GM12878 (cell line): ENCODE data around the gene RAB22A. TPM values are rescaled to one million over a fixed set of nuclear protein-coding genes. Genes with fewer than 3 reads are reported as not detected.

Experiments used
- ATAC-seq: fragments of 200-7000 bp; cut with Tn5 transposase; 3 replicates; pipeline ENCODE4 v1.9.1; 2020; ENCODE audit warnings: mild to moderate bottlenecking, moderate library complexity
- BruUV-seq: library from RNA; stranded (reverse); fragments of 400-500 nt; replicated peaks from 2 replicates; lab custom pipeline; 2021; lab: Mats Ljungman, UMichigan
- CTCF ChIA-PET: fragments of 300-600 bp; sonication (Branson Sonifier 250); formaldehyde crosslinking; extraction: SDS; loops from one replicate; lab custom pipeline; 2021; ENCODE audit warnings: inconsistent platforms; lab: Yijun Ruan, JAX
- POLR2A ChIA-PET: fragments of 350-600 bp; formaldehyde crosslinking; extraction: SDS; loops from one replicate; lab custom pipeline; 2021; ENCODE audit warnings: inconsistent platforms; lab: Charles Lee
- RAD21 ChIA-PET: fragments of 300-600 bp; sonication (Branson Sonifier 250); formaldehyde crosslinking; loops from one replicate; lab custom pipeline; 2023; ENCODE audit warnings: antibody characterized with exemption; ENCODE audit not compliant: unreplicated experiment; lab: Charles Lee
- SMC1A ChIA-PET: fragments of 300-600 bp; sonication (Branson Sonifier 250); formaldehyde crosslinking; loops from one replicate; lab custom pipeline; 2023; ENCODE audit not compliant: unreplicated experiment, uncharacterized antibody; lab: Charles Lee
- DNase-seq: peaks from one replicate; pipeline ENCODE4 v3.0.0-alpha.2; 2011; ENCODE audit warnings: low read depth, low spot score
- FAIRE-seq: peaks from 3 replicates; lab custom pipeline; 2011; peaks lifted over from hg19 to GRCh38; lab: Jason Lieb, UNC
- H2AFZ ChIP-seq: 2 replicates; pipeline ENCODE4 v1.6.0; 2011; ENCODE audit warnings: low read depth, low read length, control low read depth; ENCODE audit not compliant: control insufficient read depth
- H3K27ac ChIP-seq: 2 replicates; pipeline ENCODE4 v1.5.1; 2011; ENCODE audit warnings: control low read depth; ENCODE audit not compliant: control insufficient read depth, insufficient read depth
- H3K27me3 ChIP-seq, 2 experiments: replicated peaks in 1 of 2; 2 replicates each; pipeline versions ENCODE4 v1.6.0 to v1.6.1; 2011; ENCODE audit warnings: low read length in 1 of 2; ENCODE audit not compliant: control insufficient read depth in 2 of 2, insufficient read depth in 2 of 2
- H3K36me3 ChIP-seq, 2 experiments: 2 replicates each; pipeline ENCODE4 v1.5.1; 2011; ENCODE audit warnings: low read length in 1 of 2; ENCODE audit not compliant: control insufficient read depth in 2 of 2, insufficient read depth in 2 of 2
- H3K4me1 ChIP-seq: 2 replicates; pipeline ENCODE4 v1.6.1; 2011; ENCODE audit warnings: mild to moderate bottlenecking, low read length, moderate library complexity, mixed read lengths; ENCODE audit not compliant: control insufficient read depth, insufficient read depth
- H3K4me2 ChIP-seq: 2 replicates; pipeline ENCODE4 v1.6.0; 2011; ENCODE audit warnings: control low read depth; ENCODE audit not compliant: control insufficient read depth, insufficient read depth
- H3K4me3 ChIP-seq: fragments of 200-600 bp; sonication (generic); 2 replicates; pipeline ENCODE4 v1.5.1; 2016
- H3K79me2 ChIP-seq: 2 replicates; pipeline ENCODE4 v1.6.0; 2011; ENCODE audit warnings: low read length; ENCODE audit not compliant: control insufficient read depth, insufficient read depth
- H3K9ac ChIP-seq: 2 replicates; pipeline ENCODE4 v1.8.0; 2011; ENCODE audit warnings: low read length, control low read depth, mixed read lengths; ENCODE audit not compliant: control insufficient read depth, insufficient read depth
- H3K9me3 ChIP-seq: replicated peaks from 3 replicates; pipeline ENCODE4 v1.5.1; 2011; ENCODE audit warnings: mild to moderate bottlenecking, low read length; ENCODE audit not compliant: control insufficient read depth, insufficient read depth
- H4K20me1 ChIP-seq: 2 replicates; pipeline ENCODE4 v1.6.0; 2011; ENCODE audit not compliant: control insufficient read depth, insufficient read depth
- EGR1 ChIP-seq, 2 experiments: IDR thresholded peaks; 1 replicate in 1 of 2; 2 replicates in 1 of 2; pipeline ENCODE4 v1.6.1; 2011 to 2012; ENCODE audit warnings: low read depth in 2 of 2, low read length in 2 of 2, borderline replicate concordance in 1 of 2, mild to moderate bottlenecking in 1 of 2, moderate library complexity in 1 of 2
- ETV6 ChIP-seq, 2 experiments: fragments of 450-650 bp in 1 of 2; IDR thresholded peaks in 1 of 2; conservative IDR thresholded peaks in 1 of 2; 2 replicates each; pipeline ENCODE4 v1.6.1; 2014; ENCODE audit warnings: antibody characterized with exemption in 1 of 2, borderline replicate concordance in 1 of 2, low read depth in 1 of 2, mild to moderate bottlenecking in 1 of 2, moderate library complexity in 1 of 2
- LARP7 ChIP-seq: fragments of 450-650 bp; IDR thresholded peaks from 2 replicates; pipeline ENCODE4 v1.6.1; 2017; ENCODE audit warnings: mild to moderate bottlenecking
- NFYA ChIP-seq: IDR thresholded peaks from 2 replicates; pipeline ENCODE4 v1.6.1; 2011; ENCODE audit warnings: low read depth, mild to moderate bottlenecking, low read length, improper control_type of control experiment, borderline replicate concordance
- PAX5 ChIP-seq: IDR thresholded peaks from 2 replicates; pipeline ENCODE4 v1.6.1; 2011; ENCODE audit warnings: low read depth, low read length, borderline replicate concordance
- RCOR1 ChIP-seq: conservative IDR thresholded peaks from 2 replicates; pipeline ENCODE4 v1.6.1; 2012; ENCODE audit warnings: low read depth, low read length, improper control_type of control experiment
- RFX5 ChIP-seq: IDR thresholded peaks from 2 replicates; pipeline ENCODE4 v1.6.1; 2011; ENCODE audit warnings: low read depth, low read length, improper control_type of control experiment
- SIN3A ChIP-seq: IDR thresholded peaks from 2 replicates; pipeline ENCODE4 v1.6.1; 2012; ENCODE audit warnings: low read depth, low read length, improper control_type of control experiment
- SMAD1 ChIP-seq: fragments of 450-650 bp; IDR thresholded peaks from 2 replicates; pipeline ENCODE4 v1.6.1; 2018; ENCODE audit warnings: mild to moderate bottlenecking, low read depth; ENCODE audit not compliant: partially characterized antibody
- SRF ChIP-seq, 2 experiments: IDR thresholded peaks; 2 replicates each; pipeline ENCODE4 v1.6.1; 2011; ENCODE audit warnings: low read depth in 2 of 2, low read length in 2 of 2, mild to moderate bottlenecking in 1 of 2, moderate library complexity in 1 of 2
- WRNIP1 ChIP-seq: IDR thresholded peaks from 2 replicates; pipeline ENCODE4 v1.6.1; 2011; ENCODE audit warnings: low read depth, low read length, improper control_type of control experiment, borderline replicate concordance
- ZBED1 ChIP-seq: IDR thresholded peaks from 2 replicates; pipeline ENCODE4 v1.6.1; 2016; ENCODE audit warnings: borderline replicate concordance
- ZBTB11 ChIP-seq: fragments of 450-650 bp; formaldehyde crosslinking; IDR thresholded peaks from 2 replicates; pipeline ENCODE4 v1.5.0; 2022; ENCODE audit warnings: mild to moderate bottlenecking, missing genetic modification characterization
- WGBS: methylation state at CpG from one replicate; pipeline ENCODE4 v1.1.6; 2016; ENCODE audit warnings: low lambda C conversion rate; ENCODE audit not compliant: insufficient replicate concordance, insufficient coverage; ENCODE audit errors: missing lambda C conversion rate; 5-methylcytosine and 5-hydroxymethylcytosine counted together
- in situ Hi-C: fragments of 300-500 bp; cut with MboI; formaldehyde crosslinking; loops from 9 replicates; pipeline ENCODE4 v1.14.3; 2018; ENCODE audit warnings: mixed read lengths
- intact Hi-C: fragments of 100-400 bp; cut with micrococcal nuclease; formaldehyde crosslinking; loops from one replicate; pipeline ENCODE4 v1.14.2; 2022; ENCODE audit not compliant: unreplicated experiment
- polyA plus RNA-seq, 11 experiments: library from polyadenylated mRNA; depleted of rRNA in 4 of 11; unstranded in 6 of 11; stranded (reverse) in 5 of 11; fragments of >200 nt; fragmentation: Nextera tagmentation in 4 of 11; fragmentation: Illumina TruSeq in 1 of 11; extraction: Ambion mirVana in 4 of 11; extraction: Trizol in 1 of 11; gene quantifications; 1 replicate in 1 of 11; 2 replicates in 10 of 11; pipeline versions ENCODE4 v1.2.1 to v1.2.3, GENCODE V29; 2011 to 2016; ENCODE audit warnings: inconsistent platforms in 2 of 11, missing spikeins in 2 of 11, low read depth in 1 of 11
- total RNA-seq, 4 experiments: library from RNA; depleted of rRNA in 3 of 4; stranded (reverse); fragments of >200 nt in 3 of 4; fragmentation: Illumina TruSeq in 1 of 4; extraction: Trizol in 1 of 4; gene quantifications; 2 replicates each; pipeline versions ENCODE4 v1.2.1 to v1.2.3, GENCODE V29; 2013 to 2021
- TF ChIP-seq, protein P1 (sequence below): IDR thresholded peaks from 2 replicates; pipeline ENCODE4 v1.6.1; 2011; ENCODE audit warnings: low read depth, low read length, improper control_type of control experiment, borderline replicate concordance
- TF ChIP-seq, protein P2 (sequence below): fragments of 450-650 bp; IDR thresholded peaks from 2 replicates; pipeline ENCODE4 v1.6.1; 2017; ENCODE audit warnings: mild to moderate bottlenecking, moderate library complexity

Gene RAB22A
- total and polyA plus RNA-seq, 10 of the 15 experiments (the other 5 are each of a cell fraction or from before 2014, with no cell fraction given), result 2.7 to 12.0 (median 10.0) TPM

- Histone ChIP-seq H3K9me3 (no peaks in the 10 kb centered on the region), H3K4me2 (no peak overlapping the region), H2AFZ (no peak overlapping the region), H3K27ac (no peak overlapping the region), H3K36me3 (no peaks in the 10 kb centered on the region), H3K9ac (no peak overlapping the region), H3K27me3 (no peaks in the 10 kb centered on the region), H4K20me1 (no peaks in the 10 kb centered on the region), H3K4me1 (no peaks in the 10 kb centered on the region), H3K79me2 (no peaks in the 10 kb centered on the region), H3K4me3 (no peak overlapping the region)
- TF ChIP-seq LARP7 (no peak), ETV6 (conservative IDR thresholded peaks at IDR 0.05 in 1 of 2, IDR thresholded peaks at IDR 0.05 in 1 of 2; ENCODE audit: borderline replicate concordance in 1 of 2, low read depth in 1 of 2) (no peak), SRF (IDR thresholded peaks at IDR 0.05; ENCODE audit: low read depth in 2 of 2, low read length in 2 of 2) (no peak), SIN3A (no peak), ZBTB11 (CRISPR knock-in tag) (no peak), RFX5 (no peak), ZBED1 (no peak), SMAD1 (no peak), EGR1 (IDR thresholded peaks at IDR 0.05; ENCODE audit: borderline replicate concordance in 1 of 2, low read depth in 2 of 2, low read length in 2 of 2) (no peak), PAX5 (no peak), RCOR1 (no peak), NFYA (no peak), WRNIP1 (no peak)
- TF ChIP-seq, protein P1, sequence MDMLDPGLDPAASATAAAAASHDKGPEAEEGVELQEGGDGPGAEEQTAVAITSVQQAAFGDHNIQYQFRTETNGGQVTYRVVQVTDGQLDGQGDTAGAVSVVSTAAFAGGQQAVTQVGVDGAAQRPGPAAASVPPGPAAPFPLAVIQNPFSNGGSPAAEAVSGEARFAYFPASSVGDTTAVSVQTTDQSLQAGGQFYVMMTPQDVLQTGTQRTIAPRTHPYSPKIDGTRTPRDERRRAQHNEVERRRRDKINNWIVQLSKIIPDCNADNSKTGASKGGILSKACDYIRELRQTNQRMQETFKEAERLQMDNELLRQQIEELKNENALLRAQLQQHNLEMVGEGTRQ, result no peak
- TF ChIP-seq, protein P2, sequence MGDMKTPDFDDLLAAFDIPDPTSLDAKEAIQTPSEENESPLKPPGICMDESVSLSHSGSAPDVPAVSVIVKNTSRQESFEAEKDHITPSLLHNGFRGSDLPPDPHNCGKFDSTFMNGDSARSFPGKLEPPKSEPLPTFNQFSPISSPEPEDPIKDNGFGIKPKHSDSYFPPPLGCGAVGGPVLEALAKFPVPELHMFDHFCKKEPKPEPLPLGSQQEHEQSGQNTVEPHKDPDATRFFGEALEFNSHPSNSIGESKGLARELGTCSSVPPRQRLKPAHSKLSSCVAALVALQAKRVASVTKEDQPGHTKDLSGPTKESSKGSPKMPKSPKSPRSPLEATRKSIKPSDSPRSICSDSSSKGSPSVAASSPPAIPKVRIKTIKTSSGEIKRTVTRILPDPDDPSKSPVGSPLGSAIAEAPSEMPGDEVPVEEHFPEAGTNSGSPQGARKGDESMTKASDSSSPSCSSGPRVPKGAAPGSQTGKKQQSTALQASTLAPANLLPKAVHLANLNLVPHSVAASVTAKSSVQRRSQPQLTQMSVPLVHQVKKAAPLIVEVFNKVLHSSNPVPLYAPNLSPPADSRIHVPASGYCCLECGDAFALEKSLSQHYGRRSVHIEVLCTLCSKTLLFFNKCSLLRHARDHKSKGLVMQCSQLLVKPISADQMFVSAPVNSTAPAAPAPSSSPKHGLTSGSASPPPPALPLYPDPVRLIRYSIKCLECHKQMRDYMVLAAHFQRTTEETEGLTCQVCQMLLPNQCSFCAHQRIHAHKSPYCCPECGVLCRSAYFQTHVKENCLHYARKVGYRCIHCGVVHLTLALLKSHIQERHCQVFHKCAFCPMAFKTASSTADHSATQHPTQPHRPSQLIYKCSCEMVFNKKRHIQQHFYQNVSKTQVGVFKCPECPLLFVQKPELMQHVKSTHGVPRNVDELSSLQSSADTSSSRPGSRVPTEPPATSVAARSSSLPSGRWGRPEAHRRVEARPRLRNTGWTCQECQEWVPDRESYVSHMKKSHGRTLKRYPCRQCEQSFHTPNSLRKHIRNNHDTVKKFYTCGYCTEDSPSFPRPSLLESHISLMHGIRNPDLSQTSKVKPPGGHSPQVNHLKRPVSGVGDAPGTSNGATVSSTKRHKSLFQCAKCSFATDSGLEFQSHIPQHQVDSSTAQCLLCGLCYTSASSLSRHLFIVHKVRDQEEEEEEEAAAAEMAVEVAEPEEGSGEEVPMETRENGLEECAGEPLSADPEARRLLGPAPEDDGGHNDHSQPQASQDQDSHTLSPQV, result no peak
- POLR2A ChIA-PET, result no interaction called here
- DNase-seq (no peak), ATAC-seq (no peak), FAIRE-seq (no peak)
- intact Hi-C loops (no loop called here), in situ Hi-C loops (no loop called here)
- SMC1A ChIA-PET, result no interaction called here
- RAD21 ChIA-PET, result no interaction called here
- CTCF ChIA-PET, result no interaction called here
- WGBS, result 79% methylated on average over 5 of the region's 5 CpGs
- BruUV-seq, result no TSS peak
Observed at GRCh38 chr20:58260006-58260405, 49.5 kb upstream of the RAB22A start.
